Stimulated activated CD8-positive, alpha-beta memory T cell treated with anti-CD3 and anti-CD28 coated beads, Interleukin-12 subunit alpha, Interleukin-12 subunit beta, amount 100 ng/mL, for 4 hours (primary cell): ENCODE results near the gene FZD10.

Experiments used
- DNase-seq: peaks from one replicate; pipeline ENCODE4 v3.0.0-alpha.2; 2020; ENCODE audit warnings: low read depth

FZD10 gene

GRCh38 chr12:130213249-130213648, 51.0 kb downstream of the FZD10 start:
- no peak for DNase-seq

GRCh38 chr12:130214686-130215395, 52.6 kb downstream of the FZD10 start:
- no peak for DNase-seq
